Parathyroid adenoma (tissue), 2 donors: ENCODE data around the gene FAM131C.
A peak's percentile ranks its signal among the peaks of the same experiment; 100 is the strongest.

Source experiments
- H2AFZ ChIP-seq: fragments of 300-600 bp; sonication (generic); one replicate; pipeline ENCODE4 v1.7.0; 2017; ENCODE audit warnings: antibody characterized with exemption, mild to moderate bottlenecking
- H3K27ac ChIP-seq: fragments of 300-600 bp; sonication (generic); one replicate; pipeline ENCODE4 v1.7.0; 2017
- H3K27me3 ChIP-seq: fragments of 300-600 bp; sonication (generic); one replicate; pipeline ENCODE4 v1.7.0; 2017; ENCODE audit warnings: low read length; ENCODE audit not compliant: control insufficient read depth, insufficient read depth
- H3K36me3 ChIP-seq: fragments of 300-600 bp; sonication (generic); one replicate; pipeline ENCODE4 v1.7.0; 2017; ENCODE audit warnings: low read length; ENCODE audit not compliant: control insufficient read depth, insufficient read depth
- H3K4me1 ChIP-seq: fragments of 300-600 bp; sonication (generic); one replicate; pipeline ENCODE4 v1.7.0; 2017; ENCODE audit warnings: control low read depth
- H3K4me2 ChIP-seq: fragments of 300-600 bp; sonication (generic); one replicate; pipeline ENCODE4 v1.7.0; 2017; ENCODE audit warnings: low read length
- H3K4me3 ChIP-seq: fragments of 300-600 bp; sonication (generic); one replicate; pipeline ENCODE4 v1.7.0; 2017; ENCODE audit warnings: low read depth, low read length
- H3K79me2 ChIP-seq: fragments of 300-600 bp; sonication (generic); one replicate; pipeline ENCODE4 v1.7.0; 2017; ENCODE audit warnings: control low read depth
- H3K9ac ChIP-seq: fragments of 300-600 bp; sonication (generic); one replicate; pipeline ENCODE4 v1.7.0; 2017; ENCODE audit warnings: mild to moderate bottlenecking
- H3K9me3 ChIP-seq: fragments of 300-600 bp; sonication (generic); one replicate; pipeline ENCODE4 v1.7.0; 2017; ENCODE audit warnings: low read length; ENCODE audit not compliant: control insufficient read depth
- CTCF ChIP-seq: fragments of 300-600 bp; sonication (generic); IDR thresholded peaks from one replicate; pipeline ENCODE4 v1.7.0; 2017; ENCODE audit warnings: antibody characterized with exemption, mild to moderate bottlenecking
- donor health status: primary hyperparathyroidism.

The FAM131C gene

GRCh38 chr1:16017461-16018303 lies 55.8 kb downstream of the FAM131C start, which contains the start of gene HSPB7:
HSPB7 (minus strand) TSS chr1:16018043; CDS start chr1:16017963, 80 bp downstream.
- no peaks in the 10 kb centered on the region for H3K36me3 ChIP-seq
- no peaks in the 10 kb centered on the region for H3K79me2 ChIP-seq
- TF ChIP-seq CTCF, result no peak
- peak within 1 kb of the TSS; percentile 99 for H3K27ac ChIP-seq
- H3K9ac ChIP-seq, result peak within 1 kb of the TSS; percentile 28
- peak within 1 kb of the TSS; percentile 75 for H2AFZ ChIP-seq
- no peaks in the 10 kb centered on the region for H3K27me3 ChIP-seq
- peaks cover 44% of the 10 kb centered on the region for H3K4me1 ChIP-seq
- H3K4me3 ChIP-seq, result no peak within 1 kb of the TSS
- no peaks in the 10 kb centered on the region for H3K9me3 ChIP-seq
- H3K4me2 ChIP-seq, result peak within 1 kb of the TSS; percentile 24

- no peak overlapping the region for H2AFZ ChIP-seq
- H3K9ac ChIP-seq, result no peak overlapping the region
- H3K79me2 ChIP-seq, result no peaks in the 10 kb centered on the region
- H3K36me3 ChIP-seq, result no peaks in the 10 kb centered on the region
- TF ChIP-seq CTCF, result no peak
- peak overlapping the region; percentile 24 for H3K4me2 ChIP-seq
- H3K9me3 ChIP-seq, result no peaks in the 10 kb centered on the region
- peak overlapping the region; percentile 99 for H3K27ac ChIP-seq
- peaks cover 45% of the 10 kb centered on the region for H3K4me1 ChIP-seq
- no peak overlapping the region for H3K4me3 ChIP-seq
- no peaks in the 10 kb centered on the region for H3K27me3 ChIP-seq
These were observed 56.4 kb downstream of the FAM131C start for GRCh38 chr1:16017076-16017460.

- no peak for TF ChIP-seq CTCF
- H2AFZ ChIP-seq, result no peak overlapping the region
- H3K4me1 ChIP-seq, result peaks cover 45% of the 10 kb centered on the region
- no peaks in the 10 kb centered on the region for H3K9me3 ChIP-seq
- no peaks in the 10 kb centered on the region for H3K27me3 ChIP-seq
- no peak overlapping the region for H3K9ac ChIP-seq
- H3K27ac ChIP-seq, result peak overlapping the region; percentile 99
- peak overlapping the region; percentile 30 for H3K4me2 ChIP-seq
- no peaks in the 10 kb centered on the region for H3K79me2 ChIP-seq
- no peaks in the 10 kb centered on the region for H3K36me3 ChIP-seq
- no peak overlapping the region for H3K4me3 ChIP-seq
These were observed 57.2 kb downstream of the FAM131C start for GRCh38 chr1:16015960-16016901.

- Histone ChIP-seq H3K4me3 (peak overlapping the region; percentile 92), H3K36me3 (no peaks in the 10 kb centered on the region), H3K79me2 (no peaks in the 10 kb centered on the region), H3K27ac (peak overlapping the region; percentile 99), H2AFZ (no peak overlapping the region), H3K4me2 (peak overlapping the region; percentile 99), H3K27me3 (no peaks in the 10 kb centered on the region), H3K9me3 (no peaks in the 10 kb centered on the region), H3K4me1 (peaks cover 45% of the 10 kb centered on the region), H3K9ac (no peak overlapping the region)
- no peak for TF ChIP-seq CTCF
These were observed 58.0 kb downstream of the FAM131C start for GRCh38 chr1:16015491-16015890.
